Lung (tissue), 12 donors: ENCODE measurements around the gene SNX20. TPM values are rescaled to one million over a fixed set of nuclear protein-coding genes. Genes with fewer than 3 reads are reported as not detected.

Experiments
- ATAC-seq: fragments of 200-7000 bp; cut with Tn5 transposase; one replicate; pipeline ENCODE4 v1.9.1; 2020; ENCODE audit warnings: moderate number of reproducible peaks; ENCODE audit not compliant: insufficient read depth, low FRiP score
- DNase-seq, 3 donors: peaks; one replicate each; pipeline ENCODE4 v3.0.0-alpha.2; 2013 to 2017
- H3K27ac ChIP-seq, 2 donors: one replicate each; pipeline ENCODE4 v1.5.1; 2013; ENCODE audit warnings: mild to moderate bottlenecking in 2 of 2, moderate library complexity in 2 of 2, control low read depth in 1 of 2, inconsistent platforms in 1 of 2, low read depth in 1 of 2, low read length in 1 of 2
- H3K27me3 ChIP-seq, 3 donors: one replicate each; pipeline ENCODE4 v1.5.1; 2013; ENCODE audit warnings: low read length in 2 of 3; ENCODE audit not compliant: control insufficient read depth in 3 of 3, insufficient read depth in 3 of 3
- H3K36me3 ChIP-seq, 4 donors: one replicate each; pipeline ENCODE4 v1.5.1; 2013; ENCODE audit warnings: low read length in 4 of 4, mild to moderate bottlenecking in 1 of 4, moderate library complexity in 1 of 4; ENCODE audit not compliant: control insufficient read depth in 4 of 4, insufficient read depth in 4 of 4
- H3K4me1 ChIP-seq, 5 donors: one replicate each; pipeline ENCODE4 v1.5.1; 2013; ENCODE audit warnings: low read length in 5 of 5, mild to moderate bottlenecking in 2 of 5, moderate library complexity in 1 of 5; ENCODE audit not compliant: control insufficient read depth in 5 of 5, insufficient read depth in 5 of 5
- H3K4me3 ChIP-seq: one replicate; pipeline ENCODE4 v1.5.1; 2013; ENCODE audit warnings: mild to moderate bottlenecking, control low read depth, moderate library complexity
- H3K9ac ChIP-seq, 2 donors: one replicate each; pipeline ENCODE4 v1.5.1; 2013; ENCODE audit warnings: low read length in 2 of 2, control low read depth in 1 of 2; ENCODE audit not compliant: insufficient read depth in 1 of 2
- H3K9me3 ChIP-seq, 4 donors: one replicate each; pipeline ENCODE4 v1.5.1; 2013; ENCODE audit warnings: low read length in 3 of 4, mild to moderate bottlenecking in 1 of 4, moderate library complexity in 1 of 4; ENCODE audit not compliant: control insufficient read depth in 4 of 4, insufficient read depth in 3 of 4
- WGBS, 2 donors: extraction: QIAGEN DNeasy Blood & Tissue Kit; methylation state at CpG; one replicate each; pipeline ENCODE4 v1.1.7; 2013; 5-methylcytosine and 5-hydroxymethylcytosine counted together
- polyA plus RNA-seq, 2 donors: library from polyadenylated mRNA; stranded (reverse); fragments of 200-250 nt; gene quantifications; one replicate each; pipeline ENCODE4 v1.2.1, GENCODE V29; 2013
- total RNA-seq, 2 donors: library from RNA; depleted of rRNA in 1 of 2; stranded (reverse); fragments of >200 nt in 1 of 2; gene quantifications; one replicate each; pipeline ENCODE4 v1.2.1, GENCODE V29; 2014 to 2021
- TF ChIP-seq, protein P1 (sequence below): IDR thresholded peaks from 2 replicates; pipeline ENCODE4 v1.5.1; 2012; ENCODE audit warnings: mild to moderate bottlenecking; ENCODE audit errors: control extremely low read depth, extremely low read depth
- donor health status: control.
- donor health status: control.
- donor health status: Bipolar disorder and iron deficiency.
- donor health status: healthy.
- donor health status: DM: yes; HTN: yes; CAD: no.

The SNX20 gene
- total and polyA plus RNA-seq, 4 donors, result 3.1 to 14.9 (median 9.5) TPM

DNA sequence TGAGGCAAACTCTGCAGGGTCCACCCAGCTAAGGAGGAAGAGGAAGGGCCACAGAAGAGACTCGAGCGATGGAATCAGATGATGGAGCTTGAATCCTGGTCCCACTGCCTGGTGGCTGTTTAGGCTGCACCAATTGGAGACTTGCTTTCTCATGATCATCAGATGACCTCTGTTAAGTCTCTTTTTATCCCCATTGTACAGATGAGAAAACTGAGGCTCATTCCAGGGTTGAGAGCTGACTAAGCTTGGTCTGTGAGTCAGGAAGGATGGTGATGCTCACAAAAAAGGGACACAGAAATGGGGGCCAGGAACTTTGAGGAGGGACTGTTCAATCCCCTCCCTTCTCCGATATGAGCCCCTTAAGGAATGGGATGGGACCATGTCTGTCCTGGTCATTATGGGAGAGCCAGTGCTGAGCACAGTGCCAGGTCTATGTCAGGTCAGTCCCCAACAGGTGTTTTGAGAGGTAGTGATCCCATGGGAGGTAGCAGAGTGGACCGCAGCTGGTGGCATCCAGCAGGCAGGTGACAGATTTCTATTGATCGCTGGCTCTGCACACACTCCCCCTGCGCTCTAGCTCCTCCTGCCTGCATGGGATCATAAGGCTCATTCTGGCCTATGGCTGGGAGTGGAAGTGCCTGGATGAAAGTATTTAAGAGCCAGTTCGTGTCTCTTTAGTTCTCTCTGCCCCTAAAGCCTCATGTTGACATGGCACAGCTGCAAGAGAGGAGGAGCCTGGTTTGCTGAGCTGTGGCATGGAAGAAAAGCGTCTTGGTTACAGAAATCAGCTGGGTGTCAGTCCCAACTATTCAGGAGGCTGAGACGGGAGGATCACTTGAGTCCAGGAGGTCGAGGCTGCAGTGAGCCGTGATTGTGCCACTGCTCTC, 27.2 kb downstream of the SNX20 start:
- peaks cover 0 to 10% (median 0%) of the 10 kb centered on the region in 4 donors for H3K36me3 ChIP-seq

DNA sequence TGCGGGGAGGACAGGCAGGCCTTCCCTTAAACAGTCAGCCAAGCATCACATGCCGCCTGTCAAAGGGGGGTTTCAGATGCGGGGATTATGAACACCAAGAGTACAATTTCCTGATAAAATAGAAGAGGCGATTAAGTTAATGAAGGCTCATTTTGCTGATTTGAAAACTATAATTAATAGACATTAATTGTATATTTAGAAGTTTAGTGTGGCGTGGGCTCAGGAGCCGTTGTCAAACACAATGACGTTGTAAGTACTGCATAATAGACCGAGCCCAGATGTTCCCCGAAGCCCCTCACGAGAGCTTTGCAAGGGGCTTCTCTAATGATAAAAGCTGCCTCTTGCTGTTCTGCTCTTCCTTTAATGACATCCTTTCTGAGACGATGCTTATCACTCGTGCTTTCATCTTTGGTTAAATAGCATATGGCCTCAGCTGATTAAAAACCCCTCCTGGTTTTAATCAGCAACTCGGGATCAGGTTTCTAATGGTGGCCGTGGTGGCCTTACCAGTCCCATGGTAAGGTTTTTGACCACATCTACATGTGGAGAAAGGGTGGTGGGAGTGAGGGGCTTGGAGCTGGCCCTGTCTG, 28.2 kb downstream of the SNX20 start:
- WGBS, 2 donors, result 80 to 83% methylated on average over 14 of the region's 14 CpGs
- no peak for ATAC-seq

More for the DNA sequence above, 27.2 kb downstream of the SNX20 start:
- ATAC-seq (no peak), DNase-seq (peak in 2 of 3 donors; percentile 26 to 36)
- no peak overlapping the region for H3K4me3 ChIP-seq
- no peaks in the 10 kb centered on the region for H3K27me3 ChIP-seq
- no peak overlapping the region for H3K9ac ChIP-seq
- H3K9me3 ChIP-seq, result peaks cover 0 to 3% (median 0%) of the 10 kb centered on the region in 4 donors
- WGBS, 2 donors, result 84 to 89% methylated on average over 11 of the region's 11 CpGs
- H3K27ac ChIP-seq, result no peak overlapping the region
- no peaks in the 10 kb centered on the region for H3K4me1 ChIP-seq
- TF ChIP-seq, protein P1, sequence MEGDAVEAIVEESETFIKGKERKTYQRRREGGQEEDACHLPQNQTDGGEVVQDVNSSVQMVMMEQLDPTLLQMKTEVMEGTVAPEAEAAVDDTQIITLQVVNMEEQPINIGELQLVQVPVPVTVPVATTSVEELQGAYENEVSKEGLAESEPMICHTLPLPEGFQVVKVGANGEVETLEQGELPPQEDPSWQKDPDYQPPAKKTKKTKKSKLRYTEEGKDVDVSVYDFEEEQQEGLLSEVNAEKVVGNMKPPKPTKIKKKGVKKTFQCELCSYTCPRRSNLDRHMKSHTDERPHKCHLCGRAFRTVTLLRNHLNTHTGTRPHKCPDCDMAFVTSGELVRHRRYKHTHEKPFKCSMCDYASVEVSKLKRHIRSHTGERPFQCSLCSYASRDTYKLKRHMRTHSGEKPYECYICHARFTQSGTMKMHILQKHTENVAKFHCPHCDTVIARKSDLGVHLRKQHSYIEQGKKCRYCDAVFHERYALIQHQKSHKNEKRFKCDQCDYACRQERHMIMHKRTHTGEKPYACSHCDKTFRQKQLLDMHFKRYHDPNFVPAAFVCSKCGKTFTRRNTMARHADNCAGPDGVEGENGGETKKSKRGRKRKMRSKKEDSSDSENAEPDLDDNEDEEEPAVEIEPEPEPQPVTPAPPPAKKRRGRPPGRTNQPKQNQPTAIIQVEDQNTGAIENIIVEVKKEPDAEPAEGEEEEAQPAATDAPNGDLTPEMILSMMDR, result no peak

DNA sequence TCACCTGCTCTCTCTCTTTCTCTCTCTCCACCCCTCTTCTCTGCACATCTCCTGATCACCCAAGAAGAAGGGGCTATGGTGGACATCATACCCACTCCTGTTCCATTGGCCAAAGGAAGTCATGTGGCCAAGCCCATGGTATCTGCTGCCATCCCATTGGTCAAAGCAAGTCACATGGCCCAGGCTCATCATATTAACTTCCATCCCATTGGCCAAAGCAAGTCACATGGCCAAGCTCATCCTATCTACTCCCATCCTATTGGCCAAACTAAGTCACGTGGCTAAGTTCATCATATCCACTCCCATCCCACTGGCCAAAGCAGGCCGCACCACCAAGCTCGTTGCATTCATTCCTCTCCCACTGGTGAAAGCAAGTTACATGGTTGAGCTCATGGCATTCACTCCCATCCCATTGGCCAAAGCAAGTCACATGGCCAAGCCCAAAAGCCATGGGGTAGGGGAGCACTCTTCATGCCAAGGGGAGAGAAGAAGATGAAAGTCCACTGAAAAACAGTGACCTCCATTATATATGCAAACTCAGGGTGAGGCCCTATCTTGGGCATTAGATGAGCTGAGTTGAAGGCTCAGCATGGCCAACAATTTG, 29.2 kb downstream of the SNX20 start:
- TF ChIP-seq, protein P1, result no peak
- peaks cover 0 to 25% (median 0%) of the 10 kb centered on the region in 4 donors for H3K36me3 ChIP-seq
- no peak overlapping the region for H3K27ac ChIP-seq
- no peak for ATAC-seq
- H3K4me3 ChIP-seq, result no peak overlapping the region
- H3K4me1 ChIP-seq, result peaks cover 0 to 4% (median 0%) of the 10 kb centered on the region in 5 donors
- DNase-seq, result no peak
- peaks cover 0 to 3% (median 0%) of the 10 kb centered on the region in 4 donors for H3K9me3 ChIP-seq
- H3K9ac ChIP-seq, result no peak overlapping the region
- WGBS, 2 donors, result 94 to 97% methylated on average over 3 of the region's 3 CpGs
- H3K27me3 ChIP-seq, result no peaks in the 10 kb centered on the region

More for the DNA sequence above, 28.2 kb downstream of the SNX20 start:
- TF ChIP-seq, protein P1, result no peak
- H3K4me1 ChIP-seq, result no peaks in the 10 kb centered on the region
- H3K9me3 ChIP-seq, result peaks cover 0 to 3% (median 0%) of the 10 kb centered on the region in 4 donors
- no peaks in the 10 kb centered on the region for H3K27me3 ChIP-seq
- DNase-seq, result no peak
- H3K4me3 ChIP-seq, result no peak overlapping the region
- H3K36me3 ChIP-seq, result peaks cover 0 to 18% (median 0%) of the 10 kb centered on the region in 4 donors
- H3K9ac ChIP-seq, result no peak overlapping the region
- H3K27ac ChIP-seq, result no peak overlapping the region
